Type B pancreatic cell (in vitro differentiated cells): Measurements from ENCODE around the gene HDAC10. TPM values are rescaled to one million over a fixed set of nuclear protein-coding genes. Genes with fewer than 3 reads are reported as not detected.

Source experiments
- DNase-seq: peaks from one replicate; pipeline ENCODE4 v3.0.0; 2021; ENCODE audit warnings: mixed read lengths; ENCODE audit not compliant: unreplicated experiment; ENCODE audit errors: extremely low spot score
- H3K27ac Mint-ChIP-seq: 2 replicates; pipeline ENCODE4 v1.8.0; 2021; ENCODE audit warnings: mild to moderate bottlenecking, mixed read lengths
- H3K27me3 Mint-ChIP-seq: 2 replicates; pipeline ENCODE4 v1.8.0; 2021; ENCODE audit warnings: mixed read lengths
- H3K36me3 Mint-ChIP-seq: 2 replicates; pipeline ENCODE4 v1.8.0; 2021; ENCODE audit warnings: mixed read lengths
- H3K4me1 Mint-ChIP-seq: one replicate; pipeline ENCODE4 v1.8.0; 2021; ENCODE audit warnings: mixed read lengths; ENCODE audit not compliant: unreplicated experiment
- H3K4me3 Mint-ChIP-seq: 2 replicates; pipeline ENCODE4 v1.8.0; 2021; ENCODE audit warnings: mild to moderate bottlenecking, mixed read lengths
- H3K9me3 Mint-ChIP-seq: 2 replicates; pipeline ENCODE4 v1.8.0; 2021; ENCODE audit warnings: mixed read lengths
- total RNA-seq: library from RNA; stranded (reverse); gene quantifications from 2 replicates; pipeline ENCODE4 v1.2.1, GENCODE V29; 2021; ENCODE audit warnings: low replicate concordance
- TF ChIP-seq, protein P1 (sequence below): fragments of 200-600 bp; sonication (generic); conservative IDR thresholded peaks from 2 replicates; pipeline ENCODE4 v1.5.0; 2021; ENCODE audit warnings: antibody characterized with exemption, mild to moderate bottlenecking

The HDAC10 gene
- total RNA-seq, 1 donor from 2014 or later = 37.1 TPM

DNA sequence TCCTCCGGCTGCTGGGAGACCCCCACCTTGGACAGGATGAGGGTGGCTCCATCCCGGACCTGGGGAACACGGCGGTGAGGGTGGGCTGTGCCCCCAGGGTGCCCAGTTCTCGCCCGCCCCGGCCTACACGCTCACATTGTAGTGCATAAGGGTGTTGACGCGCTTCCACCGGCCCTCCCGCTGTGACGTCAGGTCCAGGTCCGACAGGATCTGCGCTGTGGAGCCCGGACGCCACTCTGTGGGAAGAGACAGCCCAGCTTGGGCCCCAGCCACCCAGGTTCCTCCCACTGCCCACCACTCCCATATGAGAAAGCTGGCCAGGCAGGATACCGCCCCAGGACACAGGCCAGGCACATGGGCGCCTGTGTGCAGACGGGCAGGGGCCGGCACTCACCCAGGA is 27.4 kb upstream of the HDAC10 start:
- no peak for DNase-seq
- Mint-ChIP-seq H3K4me1 (no peaks in the 10 kb centered on the region), H3K27me3 (no peaks in the 10 kb centered on the region), H3K4me3 (no peak overlapping the region), H3K27ac (no peak overlapping the region), H3K9me3 (no peaks in the 10 kb centered on the region), H3K36me3 (peaks cover 6% of the 10 kb centered on the region)
- TF ChIP-seq, protein P1, sequence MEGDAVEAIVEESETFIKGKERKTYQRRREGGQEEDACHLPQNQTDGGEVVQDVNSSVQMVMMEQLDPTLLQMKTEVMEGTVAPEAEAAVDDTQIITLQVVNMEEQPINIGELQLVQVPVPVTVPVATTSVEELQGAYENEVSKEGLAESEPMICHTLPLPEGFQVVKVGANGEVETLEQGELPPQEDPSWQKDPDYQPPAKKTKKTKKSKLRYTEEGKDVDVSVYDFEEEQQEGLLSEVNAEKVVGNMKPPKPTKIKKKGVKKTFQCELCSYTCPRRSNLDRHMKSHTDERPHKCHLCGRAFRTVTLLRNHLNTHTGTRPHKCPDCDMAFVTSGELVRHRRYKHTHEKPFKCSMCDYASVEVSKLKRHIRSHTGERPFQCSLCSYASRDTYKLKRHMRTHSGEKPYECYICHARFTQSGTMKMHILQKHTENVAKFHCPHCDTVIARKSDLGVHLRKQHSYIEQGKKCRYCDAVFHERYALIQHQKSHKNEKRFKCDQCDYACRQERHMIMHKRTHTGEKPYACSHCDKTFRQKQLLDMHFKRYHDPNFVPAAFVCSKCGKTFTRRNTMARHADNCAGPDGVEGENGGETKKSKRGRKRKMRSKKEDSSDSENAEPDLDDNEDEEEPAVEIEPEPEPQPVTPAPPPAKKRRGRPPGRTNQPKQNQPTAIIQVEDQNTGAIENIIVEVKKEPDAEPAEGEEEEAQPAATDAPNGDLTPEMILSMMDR = no peak

DNA sequence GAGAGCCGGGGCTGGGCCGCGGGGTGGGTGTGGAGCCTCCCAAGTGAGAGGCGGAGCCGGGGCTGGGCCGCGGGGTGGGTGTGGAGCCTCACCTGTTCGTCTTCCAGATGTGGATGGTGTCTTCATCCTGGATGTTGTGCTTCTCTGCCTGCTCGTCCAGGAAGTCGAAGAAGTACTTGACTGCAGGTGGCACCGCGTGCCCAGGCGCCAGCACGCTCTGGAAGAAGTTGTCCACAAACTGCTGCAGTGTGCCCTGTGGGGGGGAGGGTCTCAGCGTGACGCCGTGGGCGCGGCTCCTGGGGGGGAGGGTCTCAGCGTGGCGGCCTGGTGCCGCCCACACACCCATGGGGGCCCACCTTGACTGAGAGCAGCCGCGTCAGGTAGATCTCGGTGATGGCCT is 26.7 kb upstream of the HDAC10 start:
- Mint-ChIP-seq H3K4me1 (no peaks in the 10 kb centered on the region), H3K36me3 (peaks cover 6% of the 10 kb centered on the region), H3K27me3 (no peaks in the 10 kb centered on the region), H3K27ac (no peak overlapping the region), H3K9me3 (no peaks in the 10 kb centered on the region), H3K4me3 (no peak overlapping the region)
- DNase-seq = no peak
- TF ChIP-seq, protein P1 = no peak

DNA sequence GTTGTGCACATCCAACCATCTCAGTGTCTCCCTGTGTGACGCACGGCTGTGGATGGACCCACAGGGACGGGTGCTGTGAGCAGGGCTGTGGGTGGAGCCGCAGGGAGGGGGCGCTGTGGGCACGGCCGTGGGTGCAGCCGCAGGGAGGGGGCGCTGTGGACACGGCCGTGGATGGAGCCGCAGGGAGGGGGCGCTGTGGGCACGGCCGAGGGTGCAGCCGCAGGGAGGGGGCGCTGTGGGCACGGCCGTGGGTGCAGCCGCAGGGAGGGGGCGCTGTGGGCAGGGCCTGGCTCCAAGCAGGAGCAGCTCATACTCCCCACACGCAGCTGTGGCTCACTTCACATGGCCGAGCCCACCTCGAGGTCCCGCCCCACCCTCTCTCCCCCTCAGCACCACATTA is 25.1 kb upstream of the HDAC10 start:
- peaks cover 6% of the 10 kb centered on the region for H3K36me3 Mint-ChIP-seq
- no peaks in the 10 kb centered on the region for H3K27me3 Mint-ChIP-seq
- H3K4me3 Mint-ChIP-seq = no peak overlapping the region
- no peaks in the 10 kb centered on the region for H3K4me1 Mint-ChIP-seq
- H3K9me3 Mint-ChIP-seq = no peaks in the 10 kb centered on the region
- TF ChIP-seq, protein P1 = peak; percentile 46
- no peak for DNase-seq
- no peak overlapping the region for H3K27ac Mint-ChIP-seq

DNA sequence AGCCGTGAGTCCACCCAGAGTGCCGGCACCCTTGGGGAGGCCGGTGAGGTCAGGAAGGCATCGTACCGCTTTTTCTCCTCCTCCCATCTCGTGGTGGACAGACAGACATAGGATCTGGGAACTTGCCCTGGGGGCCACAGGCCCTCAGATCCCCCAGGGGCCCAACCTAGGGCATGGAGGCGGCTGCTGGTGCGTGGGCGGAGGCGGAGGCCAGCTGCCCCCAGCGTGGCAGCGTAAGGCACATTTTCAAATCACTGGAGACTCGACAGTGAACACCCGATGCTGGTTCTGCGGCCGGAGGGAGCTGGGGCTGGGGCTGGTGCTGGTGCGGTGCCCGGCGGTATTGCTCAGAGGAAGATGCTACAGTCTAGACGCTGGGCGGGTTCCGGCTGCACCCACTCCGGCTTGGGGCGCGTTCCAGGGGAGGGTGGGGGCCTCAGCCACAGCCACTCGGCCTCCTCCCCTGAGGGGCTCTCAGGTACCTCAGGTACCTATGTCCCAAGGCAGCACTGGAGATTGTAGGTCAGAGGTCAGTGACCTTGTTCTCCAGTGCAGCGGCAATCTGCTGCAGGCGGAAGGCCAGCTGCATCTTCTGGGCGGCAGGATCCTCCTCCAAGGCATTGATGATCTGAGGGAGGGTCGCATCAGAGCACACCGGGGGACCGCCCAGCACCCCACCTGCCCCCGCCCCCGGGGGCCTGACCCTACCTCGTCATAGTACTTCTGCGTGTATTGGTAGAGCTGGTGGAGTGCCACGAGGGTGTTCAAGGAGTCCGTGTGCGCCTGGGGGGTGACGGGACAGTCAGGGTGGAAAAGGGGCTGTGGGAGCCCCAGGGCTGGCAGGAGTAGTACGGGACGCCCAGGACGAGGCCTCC is 24.4 kb upstream of the HDAC10 start:
- no peaks in the 10 kb centered on the region for H3K4me1 Mint-ChIP-seq
- no peaks in the 10 kb centered on the region for H3K9me3 Mint-ChIP-seq
- TF ChIP-seq, protein P1 = no peak
- H3K36me3 Mint-ChIP-seq = peaks cover 6% of the 10 kb centered on the region
- H3K4me3 Mint-ChIP-seq = no peak overlapping the region
- H3K27ac Mint-ChIP-seq = no peak overlapping the region
- no peak for DNase-seq
- no peaks in the 10 kb centered on the region for H3K27me3 Mint-ChIP-seq

DNA sequence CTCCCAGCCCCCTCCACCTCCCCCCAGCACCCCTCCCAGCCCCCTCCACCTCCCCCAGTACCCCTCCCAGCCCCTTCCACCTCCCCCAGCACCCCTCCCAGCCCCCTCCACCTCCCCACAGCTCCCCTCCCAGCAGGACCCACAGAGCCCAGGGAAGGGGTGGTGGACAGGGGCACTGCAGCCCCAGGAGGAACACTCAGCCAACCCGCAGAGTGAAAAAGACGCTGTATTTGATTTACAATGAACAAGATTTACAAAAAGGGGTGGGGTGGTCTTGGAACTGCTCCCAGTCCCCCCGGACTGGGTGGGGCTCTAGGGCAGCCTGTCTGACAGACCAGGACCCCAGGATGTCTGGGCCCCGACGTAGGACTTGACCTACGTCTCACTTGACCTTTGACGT is 23.7 kb upstream of the HDAC10 start:
- Mint-ChIP-seq H3K27me3 (no peaks in the 10 kb centered on the region), H3K9me3 (no peaks in the 10 kb centered on the region), H3K36me3 (peaks cover 6% of the 10 kb centered on the region), H3K27ac (no peak overlapping the region), H3K4me3 (no peak overlapping the region), H3K4me1 (no peaks in the 10 kb centered on the region)
- TF ChIP-seq, protein P1 = no peak
- no peak for DNase-seq
